HG03565 (cell line): ENCODE results near the gene LRRC26.

Experiments
- ATAC-seq: cut with Tn5 transposase; IDR thresholded peaks from one replicate; pipeline ENCODE4 v1.9.1; 2021; ENCODE audit warnings: mild to moderate bottlenecking, moderate library complexity; ENCODE audit not compliant: unreplicated experiment

Gene LRRC26

GRCh38 chr9:137184881-137185660 is 15.2 kb upstream of the LRRC26 start:
- no peak for ATAC-seq

- no peak for ATAC-seq
Measured at GRCh38 chr9:137183980-137184595, 14.2 kb upstream of the LRRC26 start.

- ATAC-seq = no peak
Measured at GRCh38 chr9:137182836-137183235, 13.0 kb upstream of the LRRC26 start.

GRCh38 chr9:137181680-137182079 is 11.8 kb upstream of the LRRC26 start:
- ATAC-seq = no peak

GRCh38 chr9:137180491-137180890 is 10.6 kb upstream of the LRRC26 start:
- no peak for ATAC-seq

GRCh38 chr9:137179761-137180160 is 9.9 kb upstream of the LRRC26 start:
- no peak for ATAC-seq

GRCh38 chr9:137178939-137179630 is 9.2 kb upstream of the LRRC26 start:
- ATAC-seq = no peak

- ATAC-seq = no peak
Measured at GRCh38 chr9:137178201-137178938, 8.5 kb upstream of the LRRC26 start.

GRCh38 chr9:137176302-137177182 is 6.7 kb upstream of the LRRC26 start:
- no peak for ATAC-seq

GRCh38 chr9:137175345-137175961 is 5.6 kb upstream of the LRRC26 start:
- no peak for ATAC-seq

- ATAC-seq = no peak
Measured at GRCh38 chr9:137174722-137175293, 5.0 kb upstream of the LRRC26 start.

GRCh38 chr9:137173796-137174664 is 4.2 kb upstream of the LRRC26 start:
- no peak for ATAC-seq

GRCh38 chr9:137172901-137173795 is 3.3 kb upstream of the LRRC26 start:
- no peak for ATAC-seq

GRCh38 chr9:137171149-137171900 is 1.5 kb upstream of the LRRC26 start:
- ATAC-seq = no peak

- no peak for ATAC-seq
Measured at GRCh38 chr9:137170486-137171148, 766 bp upstream of the LRRC26 start.
